ENCODE data around the gene TSACC. TPM values are rescaled to one million over a fixed set of nuclear protein-coding genes. Genes with fewer than 3 reads are reported as not detected.
A peak's percentile ranks its signal among the peaks of the same experiment; 100 is the strongest.

TSACC gene
- total and polyA plus RNA-seq, 9 of the 15 experiments (the other 6 are each of a cell fraction or from before 2014, with no cell fraction given), result 0.45 to 7.4 (median 2.6) TPM

DNA sequence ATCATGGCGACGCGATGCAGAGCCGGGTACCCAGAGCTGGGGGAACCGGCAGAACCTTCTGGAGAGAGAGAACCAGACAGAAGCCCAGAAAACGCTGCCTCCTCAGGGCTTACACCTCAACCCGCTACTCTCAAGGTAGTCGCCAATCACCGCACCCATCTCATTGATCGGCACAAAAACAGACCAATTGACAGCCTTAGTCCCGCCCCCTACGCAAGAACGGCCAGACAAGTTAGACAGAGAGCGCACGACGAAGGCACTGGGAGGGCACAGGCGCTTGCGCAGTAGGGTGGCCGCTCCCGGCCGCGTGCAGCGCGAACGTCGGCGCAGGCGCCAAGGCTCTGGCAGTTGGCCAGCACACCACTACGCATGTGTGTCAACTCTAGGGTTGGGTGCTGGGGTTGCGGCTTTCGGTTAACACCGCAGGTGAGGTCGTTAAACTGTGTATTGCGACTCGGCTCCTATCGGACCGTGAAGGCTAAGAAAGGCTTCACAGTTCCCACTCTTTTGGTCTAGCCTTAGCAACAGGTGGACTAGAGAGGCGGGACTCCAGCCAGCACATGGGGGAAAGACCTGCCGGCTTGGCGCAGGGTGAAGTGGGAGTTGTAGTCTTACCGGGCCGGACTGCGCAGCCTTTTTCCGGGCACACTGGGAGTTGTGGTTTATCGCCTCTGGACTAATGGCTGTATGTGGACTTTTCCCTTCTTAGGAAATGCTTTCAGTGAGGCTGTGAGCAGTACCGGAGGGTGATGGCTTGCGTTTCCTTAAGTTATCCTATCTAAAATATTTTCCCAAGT, at the start of gene TSACC, which contains the start of gene CCT3 (continued):
- TF ChIP-seq, protein P1, sequence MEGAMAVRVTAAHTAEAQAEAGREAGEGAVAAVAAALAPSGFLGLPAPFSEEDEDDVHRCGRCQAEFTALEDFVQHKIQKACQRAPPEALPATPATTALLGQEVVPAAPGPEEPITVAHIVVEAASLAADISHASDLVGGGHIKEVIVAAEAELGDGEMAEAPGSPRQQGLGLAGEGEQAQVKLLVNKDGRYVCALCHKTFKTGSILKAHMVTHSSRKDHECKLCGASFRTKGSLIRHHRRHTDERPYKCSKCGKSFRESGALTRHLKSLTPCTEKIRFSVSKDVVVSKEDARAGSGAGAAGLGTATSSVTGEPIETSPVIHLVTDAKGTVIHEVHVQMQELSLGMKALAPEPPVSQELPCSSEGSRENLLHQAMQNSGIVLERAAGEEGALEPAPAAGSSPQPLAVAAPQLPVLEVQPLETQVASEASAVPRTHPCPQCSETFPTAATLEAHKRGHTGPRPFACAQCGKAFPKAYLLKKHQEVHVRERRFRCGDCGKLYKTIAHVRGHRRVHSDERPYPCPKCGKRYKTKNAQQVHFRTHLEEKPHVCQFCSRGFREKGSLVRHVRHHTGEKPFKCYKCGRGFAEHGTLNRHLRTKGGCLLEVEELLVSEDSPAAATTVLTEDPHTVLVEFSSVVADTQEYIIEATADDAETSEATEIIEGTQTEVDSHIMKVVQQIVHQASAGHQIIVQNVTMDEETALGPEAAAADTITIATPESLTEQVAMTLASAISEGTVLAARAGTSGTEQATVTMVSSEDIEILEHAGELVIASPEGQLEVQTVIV (CRISPR knock-in tag; IDR thresholded peaks at IDR 0.05; ENCODE audit: borderline replicate concordance), result no peak
- TF ChIP-seq SNRNP70 (optimal IDR thresholded peaks at IDR 0.05; ENCODE audit: low read depth, low read length) (no peak), NR1H2 (CRISPR knock-in tag; IDR thresholded peaks at IDR 0.05) (no peak), SOX6 (IDR thresholded peaks at IDR 0.05) (no peak), PRMT5 (CRISPR knock-in tag; IDR thresholded peaks at IDR 0.05) (no peak), TEAD4 (IDR thresholded peaks at IDR 0.05; ENCODE audit: low read length) (no peak), TEAD4 (CRISPR knock-in tag; IDR thresholded peaks at IDR 0.05; ENCODE audit: borderline replicate concordance) (no peak), ZSCAN32 (CRISPR knock-in tag; IDR thresholded peaks at IDR 0.05) (no peak), NFYB (IDR thresholded peaks at IDR 0.05; ENCODE audit: extremely low read depth, insufficient read length) (peak; percentile 98), ZEB2 (IDR thresholded peaks at IDR 0.05) (no peak), BRCA1 (IDR thresholded peaks at IDR 0.05) (no peak), BRCA1 (CRISPR knock-in tag; IDR thresholded peaks at IDR 0.05) (no peak), CXXC5 (CRISPR knock-in tag; IDR thresholded peaks at IDR 0.05) (peak; percentile 98)
- TF ChIP-seq, protein P2, sequence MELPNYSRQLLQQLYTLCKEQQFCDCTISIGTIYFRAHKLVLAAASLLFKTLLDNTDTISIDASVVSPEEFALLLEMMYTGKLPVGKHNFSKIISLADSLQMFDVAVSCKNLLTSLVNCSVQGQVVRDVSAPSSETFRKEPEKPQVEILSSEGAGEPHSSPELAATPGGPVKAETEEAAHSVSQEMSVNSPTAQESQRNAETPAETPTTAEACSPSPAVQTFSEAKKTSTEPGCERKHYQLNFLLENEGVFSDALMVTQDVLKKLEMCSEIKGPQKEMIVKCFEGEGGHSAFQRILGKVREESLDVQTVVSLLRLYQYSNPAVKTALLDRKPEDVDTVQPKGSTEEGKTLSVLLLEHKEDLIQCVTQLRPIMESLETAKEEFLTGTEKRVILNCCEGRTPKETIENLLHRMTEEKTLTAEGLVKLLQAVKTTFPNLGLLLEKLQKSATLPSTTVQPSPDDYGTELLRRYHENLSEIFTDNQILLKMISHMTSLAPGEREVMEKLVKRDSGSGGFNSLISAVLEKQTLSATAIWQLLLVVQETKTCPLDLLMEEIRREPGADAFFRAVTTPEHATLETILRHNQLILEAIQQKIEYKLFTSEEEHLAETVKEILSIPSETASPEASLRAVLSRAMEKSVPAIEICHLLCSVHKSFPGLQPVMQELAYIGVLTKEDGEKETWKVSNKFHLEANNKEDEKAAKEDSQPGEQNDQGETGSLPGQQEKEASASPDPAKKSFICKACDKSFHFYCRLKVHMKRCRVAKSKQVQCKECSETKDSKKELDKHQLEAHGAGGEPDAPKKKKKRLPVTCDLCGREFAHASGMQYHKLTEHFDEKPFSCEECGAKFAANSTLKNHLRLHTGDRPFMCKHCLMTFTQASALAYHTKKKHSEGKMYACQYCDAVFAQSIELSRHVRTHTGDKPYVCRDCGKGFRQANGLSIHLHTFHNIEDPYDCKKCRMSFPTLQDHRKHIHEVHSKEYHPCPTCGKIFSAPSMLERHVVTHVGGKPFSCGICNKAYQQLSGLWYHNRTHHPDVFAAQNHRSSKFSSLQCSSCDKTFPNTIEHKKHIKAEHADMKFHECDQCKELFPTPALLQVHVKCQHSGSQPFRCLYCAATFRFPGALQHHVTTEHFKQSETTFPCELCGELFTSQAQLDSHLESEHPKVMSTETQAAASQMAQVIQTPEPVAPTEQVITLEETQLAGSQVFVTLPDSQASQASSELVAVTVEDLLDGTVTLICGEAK (IDR thresholded peaks at IDR 0.05), result peak; percentile 52
- TF ChIP-seq, protein P2 (CRISPR knock-in tag; IDR thresholded peaks at IDR 0.05), result no peak
- TF ChIP-seq, protein P3, sequence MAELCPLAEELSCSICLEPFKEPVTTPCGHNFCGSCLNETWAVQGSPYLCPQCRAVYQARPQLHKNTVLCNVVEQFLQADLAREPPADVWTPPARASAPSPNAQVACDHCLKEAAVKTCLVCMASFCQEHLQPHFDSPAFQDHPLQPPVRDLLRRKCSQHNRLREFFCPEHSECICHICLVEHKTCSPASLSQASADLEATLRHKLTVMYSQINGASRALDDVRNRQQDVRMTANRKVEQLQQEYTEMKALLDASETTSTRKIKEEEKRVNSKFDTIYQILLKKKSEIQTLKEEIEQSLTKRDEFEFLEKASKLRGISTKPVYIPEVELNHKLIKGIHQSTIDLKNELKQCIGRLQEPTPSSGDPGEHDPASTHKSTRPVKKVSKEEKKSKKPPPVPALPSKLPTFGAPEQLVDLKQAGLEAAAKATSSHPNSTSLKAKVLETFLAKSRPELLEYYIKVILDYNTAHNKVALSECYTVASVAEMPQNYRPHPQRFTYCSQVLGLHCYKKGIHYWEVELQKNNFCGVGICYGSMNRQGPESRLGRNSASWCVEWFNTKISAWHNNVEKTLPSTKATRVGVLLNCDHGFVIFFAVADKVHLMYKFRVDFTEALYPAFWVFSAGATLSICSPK (IDR thresholded peaks at IDR 0.05; ENCODE audit: borderline replicate concordance), result no peak; the same call in 1 of the 2 replicates

All from K562 (cell line).